ENCODE measurements around the gene MBD1. TPM values are rescaled to one million over a fixed set of nuclear protein-coding genes. Genes with fewer than 3 reads are reported as not detected.

The MBD1 gene
- total and polyA plus RNA-seq, 10 of the 15 experiments (the other 5 are each of a cell fraction or from before 2014, with no cell fraction given): 8.4 to 97.7 (median 59.9) TPM

- TF ChIP-seq CEBPZ (IDR thresholded peaks at IDR 0.05; ENCODE audit: low read depth, low read length) (no peak), PAX8 (IDR thresholded peaks at IDR 0.05) (peak; percentile 93), TBL1XR1 (IDR thresholded peaks at IDR 0.05; ENCODE audit: low read depth, low read length) (peak; percentile 81; the same call in 1 of the 2 replicates), HDAC6 (IDR thresholded peaks at IDR 0.05; ENCODE audit: unreplicated experiment) (no peak), EP300 (IDR thresholded peaks at IDR 0.05; ENCODE audit: borderline replicate concordance in 1 of 2, control insufficient read depth in 1 of 2, low read depth in 2 of 2, low read length in 2 of 2) (peak in 1 of 2 experiments; percentile 73; a peak in 2 of 4 replicates), CBFB (IDR thresholded peaks at IDR 0.05; ENCODE audit: low read depth) (peak; percentile 86), NFIC (IDR thresholded peaks at IDR 0.05; ENCODE audit: low read depth, low read length) (peak; percentile 89), FOXM1 (IDR thresholded peaks at IDR 0.05; ENCODE audit: low read depth, low read length) (peak; percentile 78; the same call in 1 of the 2 replicates), RCOR1 (conservative IDR thresholded peaks at IDR 0.05; ENCODE audit: low read depth, low read length) (no peak), JUNB (IDR thresholded peaks at IDR 0.05) (peak; percentile 40), ZNF217 (IDR thresholded peaks at IDR 0.05) (peak; percentile 94), SMAD1 (IDR thresholded peaks at IDR 0.05; ENCODE audit: low read depth, partially characterized antibody) (no peak), MTA3 (IDR thresholded peaks at IDR 0.05; ENCODE audit: borderline replicate concordance, low read length) (peak; percentile 82; the same call in 1 of the 2 replicates), CREM (IDR thresholded peaks at IDR 0.05; ENCODE audit: low read depth) (peak; percentile 74), ZBTB4 (CRISPR knock-in tag; IDR thresholded peaks at IDR 0.05) (0 out of 2 replicates have a peak, but pooled peaks have one; percentile 41), PBX3 (IDR thresholded peaks at IDR 0.05; ENCODE audit: insufficient replicate concordance, low read depth, low read length) (no peak), POU2F2 (IDR thresholded peaks at IDR 0.05; ENCODE audit: borderline replicate concordance, low read depth, low read length) (peak; percentile 64; the same call in 2 of the 3 replicates), ATF7 (IDR thresholded peaks at IDR 0.05; ENCODE audit: low read depth) (peak; percentile 95), CBX3 (IDR thresholded peaks at IDR 0.05; ENCODE audit: borderline replicate concordance, low read depth) (no peak), ZZZ3 (IDR thresholded peaks at IDR 0.05; ENCODE audit: control insufficient read depth, insufficient read length, low read depth) (no peak), JUND (IDR thresholded peaks at IDR 0.05; ENCODE audit: low read depth, low read length) (peak; percentile 16; the same call in 1 of the 2 replicates), NBN (IDR thresholded peaks at IDR 0.05) (peak; percentile 97), RAD21 (IDR thresholded peaks at IDR 0.05; ENCODE audit: insufficient read depth, low read depth, low read length) (0 out of 2 replicates have a peak, but pooled peaks have one; percentile 20)
Measured at GRCh38 chr18:50315100-50315871, 34.0 kb upstream of the MBD1 start (continued).

All from GM12878 (cell line).